Ectodermal cell (in vitro differentiated cells): Measurements from ENCODE around the gene FAM90A1.
"Not testable (repeated sequence)": the region's sequence is repeated elsewhere in the genome, so short reads cannot be mapped to it uniquely, and the experiment has no call there.

Experiments used
- H3K27ac ChIP-seq: 2 replicates; pipeline ENCODE4 v1.7.0; 2013; ENCODE audit warnings: mild to moderate bottlenecking, low read depth, low read length; ENCODE audit not compliant: insufficient read depth, poor library complexity, severe bottlenecking
- H3K27me3 ChIP-seq: 2 replicates; pipeline ENCODE4 v1.7.0; 2013; ENCODE audit warnings: mild to moderate bottlenecking, low read length; ENCODE audit not compliant: insufficient read depth, control insufficient read depth, poor library complexity, severe bottlenecking
- H3K36me3 ChIP-seq: one replicate; pipeline ENCODE4 v1.7.0; 2013; ENCODE audit warnings: low read length; ENCODE audit not compliant: control insufficient read depth, insufficient read depth
- H3K4me1 ChIP-seq: one replicate; pipeline ENCODE4 v1.7.0; 2013; ENCODE audit warnings: low read length; ENCODE audit not compliant: control insufficient read depth, insufficient read depth
- H3K4me3 ChIP-seq: 2 replicates; pipeline ENCODE4 v1.7.0; 2013; ENCODE audit warnings: low read depth, low read length, control low read depth; ENCODE audit not compliant: insufficient read depth
- H3K9me3 ChIP-seq: 2 replicates; pipeline ENCODE4 v1.7.0; 2013; ENCODE audit warnings: mild to moderate bottlenecking, low read length, moderate library complexity; ENCODE audit not compliant: control insufficient read depth
- WGBS, 2 experiments: methylation state at CpG; one replicate each; pipeline ENCODE4 v1.1.7; 2013; ENCODE audit warnings: missing lambda C conversion rate in 2 of 2; 5-methylcytosine and 5-hydroxymethylcytosine counted together

The FAM90A1 gene

DNA sequence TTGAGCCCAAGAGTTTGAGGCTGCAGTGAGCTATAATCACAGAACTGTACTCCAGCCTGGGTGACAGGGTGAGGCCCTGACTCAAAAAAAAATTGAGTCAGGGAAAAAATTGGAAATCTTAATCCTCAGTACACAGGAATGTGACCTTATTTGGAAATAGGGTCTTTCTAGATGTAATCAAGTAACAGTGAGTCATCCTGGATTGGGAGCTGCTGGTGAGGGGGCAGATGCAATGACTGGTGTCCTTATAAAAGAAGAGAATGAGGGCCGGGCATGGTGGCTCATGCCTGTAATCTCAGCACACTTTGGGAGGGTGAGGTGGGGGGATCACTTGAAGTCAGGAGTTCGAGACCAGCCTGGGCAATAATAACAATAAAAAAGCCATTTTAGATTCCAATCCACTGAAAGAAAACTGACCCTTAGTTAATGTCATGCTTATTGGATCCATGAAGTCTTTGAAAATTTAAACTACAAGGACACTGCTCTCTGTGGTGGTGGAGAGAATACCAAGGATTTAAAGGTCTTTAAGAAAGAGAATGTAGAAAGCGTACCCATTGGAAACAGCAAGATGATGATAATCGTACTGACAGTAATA, 19.6 kb upstream of the FAM90A1 start:
- not testable (repeated sequence) for H3K9me3 ChIP-seq, H3K36me3 ChIP-seq, H3K27me3 ChIP-seq, H3K27ac ChIP-seq, H3K4me1 ChIP-seq, H3K4me3 ChIP-seq
- WGBS, 2 experiments, result 92% methylated on average over 2 of the region's 4 CpGs; no CpG with 5 or more reads in 1 of the 2 experiments

DNA sequence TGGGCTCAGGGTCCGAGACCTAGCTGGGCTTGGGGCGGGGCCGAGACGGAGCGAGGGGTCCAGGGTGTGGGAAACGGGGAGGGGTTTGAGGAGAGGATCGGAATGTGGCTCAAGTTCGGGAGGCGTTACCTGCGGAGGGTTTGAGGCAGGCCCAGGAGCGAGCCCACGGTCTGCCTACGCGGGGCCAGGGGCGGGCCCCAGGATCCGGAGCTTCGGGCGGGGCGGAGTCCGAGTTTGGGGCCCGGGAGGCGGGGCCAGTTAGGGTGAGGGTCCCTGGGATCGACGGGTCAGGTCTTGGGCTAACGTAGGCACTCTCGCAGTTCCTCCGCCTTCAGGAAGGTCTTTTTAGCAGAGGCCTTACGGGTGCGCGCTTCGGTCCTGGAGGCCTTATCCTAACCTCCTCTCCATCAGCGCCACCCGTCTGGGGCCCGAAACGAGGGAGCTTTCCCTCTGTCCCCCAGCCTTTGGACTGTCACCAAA, 16.3 kb upstream of the FAM90A1 start:
- not testable (repeated sequence) for H3K9me3 ChIP-seq, H3K4me1 ChIP-seq, H3K27me3 ChIP-seq, H3K36me3 ChIP-seq
- 0 to 1% methylated on average over 35 of the region's 35 CpGs for WGBS, 2 experiments
- Histone ChIP-seq H3K4me3 (peak overlapping the region; percentile 58), H3K27ac (peak overlapping the region; percentile 16)

DNA sequence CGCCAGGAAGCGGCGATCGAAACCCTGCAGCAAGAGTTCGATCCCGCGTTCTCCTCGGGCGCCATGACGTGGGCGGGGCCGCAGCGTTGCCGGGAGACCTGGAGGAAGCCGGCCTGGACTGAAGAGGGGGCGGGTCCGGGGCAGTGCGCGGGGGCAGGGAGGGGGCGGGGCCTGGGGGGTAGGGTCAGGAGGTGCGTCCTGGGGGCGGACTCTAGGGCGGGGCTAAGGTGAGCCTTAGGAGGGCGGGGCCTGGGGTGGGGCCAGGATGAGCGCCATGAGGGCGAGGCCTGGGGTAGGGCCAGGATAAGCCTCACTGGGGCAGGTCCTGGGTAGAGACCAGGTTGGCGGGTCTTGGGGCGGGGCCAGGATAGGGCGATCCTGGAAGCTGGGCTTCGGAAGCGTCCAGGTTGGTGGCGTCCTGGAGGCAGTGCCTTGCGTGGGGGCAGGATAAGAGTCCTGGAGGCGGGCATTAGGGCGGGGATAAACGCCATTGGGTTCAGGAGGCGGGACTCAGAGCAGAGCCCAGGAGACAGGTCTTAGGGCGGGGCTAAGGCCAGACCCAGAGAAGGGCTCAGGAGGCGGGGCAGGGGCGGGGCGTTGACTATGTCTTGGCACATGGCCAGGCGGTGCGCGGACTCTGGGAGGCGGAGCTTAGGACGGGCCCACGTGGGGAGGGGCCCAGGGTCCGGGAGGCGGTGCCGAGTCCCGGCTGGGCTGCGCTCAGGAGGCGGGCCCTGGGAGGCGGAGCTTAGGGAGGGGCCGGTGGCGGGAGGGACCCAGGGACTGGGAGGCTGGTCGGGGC, 15.7 kb upstream of the FAM90A1 start:
- not testable (repeated sequence) for H3K4me1 ChIP-seq, H3K27ac ChIP-seq, H3K27me3 ChIP-seq, H3K36me3 ChIP-seq, H3K9me3 ChIP-seq
- peak overlapping the region; percentile 68 for H3K4me3 ChIP-seq
- WGBS, 2 experiments, result 1% methylated on average over 55 to 57 of the region's 57 CpGs

DNA sequence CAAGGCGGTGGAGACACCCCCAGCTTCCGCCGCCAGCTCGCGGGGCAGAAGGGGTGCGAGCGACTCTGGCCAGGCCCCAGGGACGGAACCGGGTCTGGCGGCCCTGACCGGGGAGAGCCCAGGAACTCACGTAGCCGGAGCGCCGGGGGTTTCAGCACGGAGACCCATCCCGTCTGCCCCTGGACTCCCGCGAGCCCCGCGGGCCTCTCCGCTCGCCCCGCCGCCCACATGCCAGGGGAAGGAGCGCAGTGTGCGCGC, 15.1 kb upstream of the FAM90A1 start:
- not testable (repeated sequence) for H3K27me3 ChIP-seq, H3K9me3 ChIP-seq, H3K4me1 ChIP-seq, H3K27ac ChIP-seq, H3K36me3 ChIP-seq
- 0% methylated on average over 28 of the region's 28 CpGs for WGBS, 2 experiments
- H3K4me3 ChIP-seq, result peak overlapping the region; percentile 68

DNA sequence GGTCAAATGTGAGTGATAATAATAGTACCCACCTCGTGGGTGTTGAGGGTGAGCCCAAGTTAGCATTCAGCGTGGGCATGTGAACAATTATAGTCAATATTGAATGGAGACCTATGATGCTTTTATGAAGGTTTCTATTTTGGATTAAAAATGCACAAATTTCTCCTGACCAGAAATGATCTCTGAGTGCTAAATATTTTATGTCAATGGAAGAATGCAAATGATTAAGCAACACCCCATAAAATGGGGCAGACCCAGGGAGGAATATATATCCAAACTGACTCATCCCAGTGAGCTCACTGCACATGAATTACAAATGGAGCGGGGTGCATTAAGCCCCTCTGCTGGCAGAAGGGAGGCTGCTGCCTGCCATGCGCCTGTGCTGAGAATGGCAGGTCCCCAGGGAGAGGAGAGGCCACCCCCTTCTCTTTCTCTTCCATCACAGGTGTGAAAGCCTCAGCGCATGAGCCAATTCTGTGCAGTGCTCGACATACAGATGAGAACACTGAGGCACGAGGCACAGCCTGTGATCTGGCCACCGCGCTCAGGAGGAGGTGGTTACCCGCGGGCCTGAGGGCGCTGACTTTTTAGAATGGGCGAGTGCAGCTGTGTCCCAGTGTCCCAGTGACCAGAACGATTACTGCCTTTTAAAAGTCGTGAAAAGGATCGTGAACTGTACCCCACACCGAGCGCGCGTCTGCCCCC, 14.7 kb upstream of the FAM90A1 start:
- H3K27ac ChIP-seq, result not testable (repeated sequence)
- WGBS, 2 experiments, result 3 to 7% methylated on average over 18 to 19 of the region's 20 CpGs

DNA sequence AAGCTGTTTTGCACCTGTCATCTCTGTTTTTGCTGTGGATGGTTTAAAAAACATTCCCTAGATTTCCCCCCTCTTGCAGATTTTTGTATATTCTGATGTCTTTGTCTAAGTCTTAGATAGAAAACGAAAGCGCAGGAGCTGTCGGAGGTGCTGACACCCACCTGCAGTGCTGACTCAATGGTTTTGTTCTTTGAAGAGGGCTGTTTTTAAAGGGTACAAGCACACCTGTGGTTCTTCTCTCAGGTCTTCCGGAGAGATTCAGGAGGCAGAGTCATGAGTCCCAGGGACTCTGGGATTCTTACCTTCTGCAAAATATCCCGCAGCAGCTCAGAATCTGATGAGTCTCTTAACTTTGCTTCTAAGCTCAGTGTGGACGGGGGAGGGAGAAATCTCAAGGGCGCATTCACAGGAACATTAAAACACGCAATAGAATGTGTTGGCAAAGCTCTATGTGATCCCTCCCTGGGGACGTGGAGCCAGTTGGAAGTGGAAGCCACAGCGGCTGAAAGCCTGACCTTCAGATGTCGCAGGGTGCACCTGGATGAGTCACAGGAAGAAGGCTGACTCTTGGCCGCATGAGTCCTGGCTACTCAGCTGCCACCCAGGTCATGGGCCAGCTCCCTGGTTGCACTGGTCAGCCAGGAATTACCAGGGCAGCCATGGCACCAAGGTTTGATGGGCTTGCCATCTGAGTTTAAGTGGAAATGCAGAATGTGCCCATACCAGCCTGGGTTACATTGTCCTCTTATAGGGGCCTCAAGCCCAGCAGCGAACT, 13.1 kb upstream of the FAM90A1 start:
- not testable (repeated sequence) for H3K27ac ChIP-seq, H3K4me3 ChIP-seq, H3K9me3 ChIP-seq, H3K36me3 ChIP-seq, H3K4me1 ChIP-seq, H3K27me3 ChIP-seq
- WGBS, 2 experiments, result 67 to 73% methylated on average over 12 to 13 of the region's 13 CpGs

More for the DNA sequence above, 14.7 kb upstream of the FAM90A1 start:
- H3K9me3 ChIP-seq, H3K4me1 ChIP-seq, H3K36me3 ChIP-seq, H3K27me3 ChIP-seq: not testable (repeated sequence)
- peak overlapping the region; percentile 68 for H3K4me3 ChIP-seq

DNA sequence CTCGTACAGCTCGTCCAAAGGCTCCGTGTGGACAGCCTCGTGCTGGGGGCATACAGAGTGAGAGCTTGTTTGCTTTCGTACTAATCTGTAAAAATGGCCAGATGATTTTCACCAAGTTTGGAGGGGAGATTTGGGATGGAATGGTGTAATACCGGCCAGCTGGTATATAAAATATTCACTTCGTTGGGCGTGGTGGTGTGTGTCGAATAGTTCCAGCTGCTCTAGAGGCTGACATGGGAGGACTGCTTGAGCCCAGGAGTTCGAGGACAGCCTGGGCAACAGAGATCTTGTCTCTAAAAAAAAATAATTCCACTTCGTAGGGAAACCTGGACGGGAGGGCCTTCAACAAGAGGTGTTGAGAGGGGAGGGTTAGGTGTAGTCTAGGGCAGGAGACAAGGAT, 9.6 kb upstream of the FAM90A1 start:
- H3K36me3 ChIP-seq, H3K9me3 ChIP-seq, H3K27ac ChIP-seq, H3K27me3 ChIP-seq, H3K4me3 ChIP-seq, H3K4me1 ChIP-seq: not testable (repeated sequence)
- 93 to 94% methylated on average over 11 to 12 of the region's 12 CpGs for WGBS, 2 experiments

DNA sequence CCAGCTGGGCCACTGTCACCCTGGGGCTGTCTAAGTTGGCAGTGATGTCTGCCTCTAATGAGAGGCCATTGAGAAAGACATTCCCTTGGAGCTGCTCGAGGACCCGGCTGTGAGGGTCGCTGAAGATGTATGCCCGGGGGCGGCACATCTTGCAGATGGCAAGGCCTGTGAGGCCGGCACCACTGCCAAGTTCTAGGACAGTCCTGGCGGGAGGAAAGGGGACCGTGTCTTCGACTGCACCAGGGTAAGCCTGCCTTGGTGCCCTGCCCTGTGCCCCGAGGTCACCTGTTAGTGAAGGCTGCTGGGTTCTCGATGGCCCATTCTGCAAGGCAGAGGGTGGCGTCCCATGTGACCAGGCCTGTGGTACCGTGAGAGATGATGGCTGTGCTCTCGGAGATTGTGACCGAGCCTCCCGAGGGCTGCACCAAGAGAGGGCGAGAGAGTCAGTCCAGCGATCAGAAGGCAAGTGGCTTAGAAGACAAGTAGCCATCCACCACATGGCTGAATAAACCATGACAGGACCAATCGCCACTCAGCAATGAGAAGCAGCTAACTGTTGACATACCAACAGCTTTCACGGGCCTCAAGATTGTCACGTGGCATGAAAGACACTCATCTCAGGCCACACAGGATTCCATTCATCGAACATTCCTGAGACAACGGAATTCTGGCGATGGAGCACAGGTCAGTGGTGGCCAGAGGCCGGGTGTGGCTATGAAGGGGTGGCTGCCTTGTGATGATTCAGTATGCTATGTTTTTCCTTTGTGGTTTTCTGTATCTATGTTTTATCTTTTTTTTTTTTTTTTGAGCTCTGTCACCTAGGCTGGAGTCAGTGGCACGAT, 8.1 kb upstream of the FAM90A1 start:
- not testable (repeated sequence) for H3K4me1 ChIP-seq, H3K9me3 ChIP-seq, H3K4me3 ChIP-seq, H3K36me3 ChIP-seq, H3K27ac ChIP-seq, H3K27me3 ChIP-seq
- WGBS, 2 experiments, result 93 to 94% methylated on average over 25 of the region's 26 CpGs

DNA sequence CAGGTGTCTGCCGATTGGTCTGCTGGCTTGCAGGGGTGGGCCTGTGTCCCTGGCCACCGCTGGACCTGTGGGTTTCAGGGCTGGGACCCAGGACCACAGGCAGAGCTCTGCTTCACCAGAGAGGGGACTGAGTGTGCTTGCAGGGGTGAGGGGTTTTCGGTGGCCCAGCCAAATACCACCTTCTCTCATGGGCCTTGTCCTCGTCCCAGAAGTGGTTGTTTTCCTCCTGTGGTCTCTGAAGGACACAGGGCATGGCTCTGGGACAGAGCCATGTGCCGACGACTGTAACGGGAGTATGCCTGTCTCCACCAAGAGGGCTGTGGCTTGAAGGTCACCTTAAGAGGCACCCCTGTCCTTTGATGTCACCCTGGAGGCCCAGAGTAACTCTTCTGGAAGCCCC, 7.3 kb upstream of the FAM90A1 start:
- not testable (repeated sequence) for H3K4me3 ChIP-seq, H3K27ac ChIP-seq, H3K4me1 ChIP-seq, H3K9me3 ChIP-seq, H3K36me3 ChIP-seq, H3K27me3 ChIP-seq
- 83 to 88% methylated on average over 7 of the region's 7 CpGs for WGBS, 2 experiments
